Adipocyte (in vitro differentiated cells): Measurements from ENCODE around the gene SLC9A7.
A peak's percentile ranks its signal among the peaks of the same experiment; 100 is the strongest.

ENCODE experiments used
- DNase-seq: peaks from one replicate; pipeline ENCODE4 v3.0.0-alpha.2; 2015; ENCODE audit warnings: low read depth
- H3K27me3 ChIP-seq: replicated peaks from 2 replicates; pipeline ENCODE4 v1.7.0; 2013; ENCODE audit warnings: mild to moderate bottlenecking, low read length, moderate library complexity; ENCODE audit not compliant: control insufficient read depth, insufficient read depth
- H3K36me3 ChIP-seq: 2 replicates; pipeline ENCODE4 v1.7.0; 2013; ENCODE audit warnings: low read length, mild to moderate bottlenecking, moderate library complexity; ENCODE audit not compliant: control insufficient read depth, insufficient read depth, severe bottlenecking
- H3K4me1 ChIP-seq: 2 replicates; pipeline ENCODE4 v1.7.0; 2013; ENCODE audit warnings: mild to moderate bottlenecking, low read length, moderate library complexity; ENCODE audit not compliant: control insufficient read depth, insufficient read depth
- H3K4me3 ChIP-seq: 2 replicates; pipeline ENCODE4 v1.7.0; 2013; ENCODE audit warnings: mild to moderate bottlenecking, low read length, moderate library complexity
- H3K9ac ChIP-seq: 2 replicates; pipeline ENCODE4 v1.7.0; 2013; ENCODE audit warnings: mild to moderate bottlenecking, low read length, moderate library complexity
- H3K9me3 ChIP-seq: 2 replicates; pipeline ENCODE4 v1.7.0; 2013; ENCODE audit warnings: mild to moderate bottlenecking, low read length, moderate library complexity; ENCODE audit not compliant: control insufficient read depth

SLC9A7 gene

GRCh38 chrX:46576458-46576857 lies 182.5 kb downstream of the SLC9A7 start:
- H3K4me1 ChIP-seq, result peaks cover 14% of the 10 kb centered on the region
- H3K9ac ChIP-seq, result peak overlapping the region; percentile 8
- peak overlapping the region; percentile 68 for H3K4me3 ChIP-seq
- no peaks in the 10 kb centered on the region for H3K9me3 ChIP-seq
- H3K36me3 ChIP-seq, result no peaks in the 10 kb centered on the region
- DNase-seq, result no peak
- no peaks in the 10 kb centered on the region for H3K27me3 ChIP-seq

GRCh38 chrX:46575991-46576392 lies 182.9 kb downstream of the SLC9A7 start:
- H3K9me3 ChIP-seq, result no peaks in the 10 kb centered on the region
- DNase-seq, result peak; percentile 67
- peaks cover 14% of the 10 kb centered on the region for H3K4me1 ChIP-seq
- H3K36me3 ChIP-seq, result no peaks in the 10 kb centered on the region
- H3K27me3 ChIP-seq, result no peaks in the 10 kb centered on the region
- H3K9ac ChIP-seq, result peak overlapping the region; percentile 8
- H3K4me3 ChIP-seq, result peak overlapping the region; percentile 68

GRCh38 chrX:46575586-46575985 lies 183.3 kb downstream of the SLC9A7 start:
- no peaks in the 10 kb centered on the region for H3K9me3 ChIP-seq
- DNase-seq, result no peak
- peak overlapping the region; percentile 68 for H3K4me3 ChIP-seq
- H3K9ac ChIP-seq, result peak overlapping the region; percentile 9
- no peaks in the 10 kb centered on the region for H3K27me3 ChIP-seq
- H3K36me3 ChIP-seq, result no peaks in the 10 kb centered on the region
- peaks cover 14% of the 10 kb centered on the region for H3K4me1 ChIP-seq

GRCh38 chrX:46574774-46575381 lies 184.0 kb downstream of the SLC9A7 start:
- H3K27me3 ChIP-seq, result no peaks in the 10 kb centered on the region
- peaks cover 14% of the 10 kb centered on the region for H3K4me1 ChIP-seq
- no peaks in the 10 kb centered on the region for H3K9me3 ChIP-seq
- no peaks in the 10 kb centered on the region for H3K36me3 ChIP-seq
- H3K4me3 ChIP-seq, result peak overlapping the region; percentile 68
- peak overlapping the region; percentile 9 for H3K9ac ChIP-seq
- DNase-seq, result peak; percentile 39

- no peaks in the 10 kb centered on the region for H3K9me3 ChIP-seq
- peak; percentile 70 for DNase-seq
Measured at GRCh38 chrX:46573892-46574773, 184.8 kb downstream of the SLC9A7 start.

GRCh38 chrX:46573331-46573891 lies 185.5 kb downstream of the SLC9A7 start, which contains the start of gene CHST7:
Gene CHST7 (plus strand): TSS chrX:46573765. CDS start chrX:46573932, 167 bp downstream.
- Histone ChIP-seq H3K4me3 (peak within 1 kb of the TSS; percentile 68), H3K27me3 (peaks cover 4% of the 10 kb centered on the region), H3K36me3 (no peaks in the 10 kb centered on the region), H3K4me1 (peaks cover 14% of the 10 kb centered on the region), H3K9me3 (no peaks in the 10 kb centered on the region), H3K9ac (peak within 1 kb of the TSS; percentile 63)
- DNase-seq, result peak; percentile 85

More at GRCh38 chrX:46573892-46574773, 184.8 kb downstream of the SLC9A7 start:
- peaks cover 14% of the 10 kb centered on the region for H3K4me1 ChIP-seq
- peaks cover 4% of the 10 kb centered on the region for H3K27me3 ChIP-seq
- H3K9ac ChIP-seq, result peak overlapping the region; percentile 63
- no peaks in the 10 kb centered on the region for H3K36me3 ChIP-seq
- peak overlapping the region; percentile 68 for H3K4me3 ChIP-seq

- H3K9me3 ChIP-seq, result no peaks in the 10 kb centered on the region
- H3K9ac ChIP-seq, result no peak overlapping the region
- DNase-seq, result no peak
- H3K4me3 ChIP-seq, result no peak overlapping the region
- H3K36me3 ChIP-seq, result no peaks in the 10 kb centered on the region
- peaks cover 13% of the 10 kb centered on the region for H3K4me1 ChIP-seq
- H3K27me3 ChIP-seq, result peaks cover 4% of the 10 kb centered on the region
Measured at GRCh38 chrX:46572340-46572936, 186.5 kb downstream of the SLC9A7 start.

GRCh38 chrX:46571423-46572339 lies 187.2 kb downstream of the SLC9A7 start:
- H3K36me3 ChIP-seq, result no peaks in the 10 kb centered on the region
- H3K9me3 ChIP-seq, result no peaks in the 10 kb centered on the region
- H3K4me3 ChIP-seq, result no peak overlapping the region

GRCh38 chrX:46569621-46570020 lies 189.3 kb downstream of the SLC9A7 start:
- no peaks in the 10 kb centered on the region for H3K36me3 ChIP-seq
- peaks cover 4% of the 10 kb centered on the region for H3K27me3 ChIP-seq
- H3K4me3 ChIP-seq, result no peak overlapping the region
- no peak overlapping the region for H3K9ac ChIP-seq
- H3K4me1 ChIP-seq, result no peaks in the 10 kb centered on the region
- no peak for DNase-seq
- no peaks in the 10 kb centered on the region for H3K9me3 ChIP-seq

More at GRCh38 chrX:46571423-46572339, 187.2 kb downstream of the SLC9A7 start:
- no peak overlapping the region for H3K9ac ChIP-seq
- DNase-seq, result no peak
- H3K27me3 ChIP-seq, result peaks cover 4% of the 10 kb centered on the region
- peaks cover 5% of the 10 kb centered on the region for H3K4me1 ChIP-seq

GRCh38 chrX:46567388-46567787 lies 191.5 kb downstream of the SLC9A7 start:
- Histone ChIP-seq H3K9me3 (no peaks in the 10 kb centered on the region), H3K4me3 (no peak overlapping the region), H3K36me3 (no peaks in the 10 kb centered on the region), H3K9ac (no peak overlapping the region), H3K4me1 (no peaks in the 10 kb centered on the region), H3K27me3 (peaks cover 4% of the 10 kb centered on the region)
- no peak for DNase-seq
